GM08714 (cell line): ENCODE data around the gene GID8.

Experiments
- H3K4me3 ChIP-seq: fragments of 200-500 bp; sonication (Bioruptor generic); 2 replicates; pipeline ENCODE4 v1.5.1; 2014; ENCODE audit warnings: mild to moderate bottlenecking, low read length, inconsistent platforms
- ZNF274 ChIP-seq: IDR thresholded peaks from 2 replicates; pipeline ENCODE4 v1.6.1; 2012; ENCODE audit warnings: mild to moderate bottlenecking, low read depth, low read length

Gene GID8

GRCh38 chr20:62977613-62978560 is 39.9 kb downstream of the GID8 start:
- no peak for TF ChIP-seq ZNF274
- H3K4me3 ChIP-seq: no peak overlapping the region

- no peak for TF ChIP-seq ZNF274
- no peak overlapping the region for H3K4me3 ChIP-seq
These were observed 40.6 kb downstream of the GID8 start for GRCh38 chr20:62978561-62978943.

- H3K4me3 ChIP-seq: no peak overlapping the region
- TF ChIP-seq ZNF274: no peak
These were observed 41.4 kb downstream of the GID8 start for GRCh38 chr20:62979310-62979709.

GRCh38 chr20:62979876-62980373 is 42.0 kb downstream of the GID8 start:
- TF ChIP-seq ZNF274: no peak
- no peak overlapping the region for H3K4me3 ChIP-seq

GRCh38 chr20:62980380-62980960 is 42.5 kb downstream of the GID8 start:
- no peak for TF ChIP-seq ZNF274
- no peak overlapping the region for H3K4me3 ChIP-seq

- H3K4me3 ChIP-seq: no peak overlapping the region
These were observed 43.0 kb downstream of the GID8 start for GRCh38 chr20:62980970-62981369.

GRCh38 chr20:62982124-62983075 is 44.5 kb downstream of the GID8 start:
- no peak for TF ChIP-seq ZNF274
- H3K4me3 ChIP-seq: no peak overlapping the region

More at GRCh38 chr20:62980970-62981369, 43.0 kb downstream of the GID8 start:
- no peak for TF ChIP-seq ZNF274

GRCh38 chr20:62983210-62983609 is 45.3 kb downstream of the GID8 start:
- no peak overlapping the region for H3K4me3 ChIP-seq
- no peak for TF ChIP-seq ZNF274

GRCh38 chr20:62984666-62985443 is 46.9 kb downstream of the GID8 start:
- TF ChIP-seq ZNF274: no peak
- no peak overlapping the region for H3K4me3 ChIP-seq

- H3K4me3 ChIP-seq: no peak overlapping the region
- TF ChIP-seq ZNF274: no peak
These were observed 47.5 kb downstream of the GID8 start for GRCh38 chr20:62985444-62985778.

GRCh38 chr20:62986257-62986800 is 48.4 kb downstream of the GID8 start:
- TF ChIP-seq ZNF274: no peak
- H3K4me3 ChIP-seq: no peak overlapping the region

- no peak overlapping the region for H3K4me3 ChIP-seq
- no peak for TF ChIP-seq ZNF274
These were observed 49.2 kb downstream of the GID8 start for GRCh38 chr20:62987114-62987513.

- no peak for TF ChIP-seq ZNF274
- no peak overlapping the region for H3K4me3 ChIP-seq
These were observed 51.3 kb downstream of the GID8 start for GRCh38 chr20:62989201-62989601.

GRCh38 chr20:62990306-62990825 is 52.4 kb downstream of the GID8 start:
- no peak overlapping the region for H3K4me3 ChIP-seq
- TF ChIP-seq ZNF274: no peak
